GM21367 (cell line): ENCODE results near the gene LIN52.
"Not testable (repeated sequence)": the region's sequence is repeated elsewhere in the genome, so short reads cannot be mapped to it uniquely, and the experiment has no call there.

Experiments used
- ATAC-seq: cut with Tn5 transposase; IDR thresholded peaks from one replicate; pipeline ENCODE4 v1.9.1; 2021; ENCODE audit not compliant: unreplicated experiment

Gene LIN52

GRCh38 chr14:74105381-74105780 is 20.6 kb downstream of the LIN52 start:
- ATAC-seq: no peak

- no peak for ATAC-seq
Measured at GRCh38 chr14:74109369-74109768, 24.6 kb downstream of the LIN52 start.

GRCh38 chr14:74111395-74112216 is 26.9 kb downstream of the LIN52 start:
- not testable (repeated sequence) for ATAC-seq

- ATAC-seq: not testable (repeated sequence)
Measured at GRCh38 chr14:74125487-74125886, 40.7 kb downstream of the LIN52 start.

- ATAC-seq: no peak
Measured at GRCh38 chr14:74126315-74127013, 41.7 kb downstream of the LIN52 start.

GRCh38 chr14:74127634-74128033 is 42.9 kb downstream of the LIN52 start:
- ATAC-seq: no peak

GRCh38 chr14:74133833-74134481 is 49.2 kb downstream of the LIN52 start:
- no peak for ATAC-seq

GRCh38 chr14:74134484-74134883 is 49.7 kb downstream of the LIN52 start:
- ATAC-seq: no peak

GRCh38 chr14:74135426-74135825 is 50.7 kb downstream of the LIN52 start:
- no peak for ATAC-seq

GRCh38 chr14:74140374-74140850 is 55.7 kb downstream of the LIN52 start:
- no peak for ATAC-seq

GRCh38 chr14:74141703-74142102 is 56.9 kb downstream of the LIN52 start:
- no peak for ATAC-seq

GRCh38 chr14:74142523-74142922 is 57.8 kb downstream of the LIN52 start:
- no peak for ATAC-seq

- no peak for ATAC-seq
Measured at GRCh38 chr14:74144789-74145188, 60.0 kb downstream of the LIN52 start.

- ATAC-seq: no peak
Measured at GRCh38 chr14:74147571-74147970, 62.8 kb downstream of the LIN52 start.

- no peak for ATAC-seq
Measured at GRCh38 chr14:74148705-74149104, 63.9 kb downstream of the LIN52 start.

- ATAC-seq: no peak
Measured at GRCh38 chr14:74155287-74155686, 70.5 kb downstream of the LIN52 start.

- no peak for ATAC-seq
Measured at GRCh38 chr14:74155749-74156148, 71.0 kb downstream of the LIN52 start.

- ATAC-seq: no peak
Measured at GRCh38 chr14:74160763-74161162, 76.0 kb downstream of the LIN52 start.

GRCh38 chr14:74161526-74162158 is 76.9 kb downstream of the LIN52 start:
- ATAC-seq: no peak

GRCh38 chr14:74169906-74170305 is 85.2 kb downstream of the LIN52 start:
- ATAC-seq: no peak

GRCh38 chr14:74176400-74176793 is 91.6 kb downstream of the LIN52 start:
- no peak for ATAC-seq
